DOHH2 (cell line): ENCODE data around the gene SEPTIN1.

Source experiments
- H3F3A ChIP-seq: fragments of 200-600 bp; sonication (generic), shearing (Covaris generic); 2 replicates; pipeline ENCODE4 v1.6.0; 2016; ENCODE audit warnings: antibody characterized with exemption, mild to moderate bottlenecking; ENCODE audit not compliant: control insufficient read depth, insufficient read depth
- H3K27ac ChIP-seq: fragments of 200-600 bp; sonication (generic); 2 replicates; pipeline ENCODE4 v1.5.1; 2014; ENCODE audit warnings: low read depth, mild to moderate bottlenecking, low read length, moderate library complexity
- H3K27me3 ChIP-seq: fragments of 200-600 bp; sonication (generic); 2 replicates; pipeline ENCODE4 v1.6.1; 2014; ENCODE audit warnings: mild to moderate bottlenecking, low read length, mixed read lengths; ENCODE audit not compliant: control insufficient read depth
- H3K36me3 ChIP-seq: fragments of 200-600 bp; sonication (generic); 2 replicates; pipeline ENCODE4 v1.6.1; 2014; ENCODE audit warnings: mild to moderate bottlenecking, low read length, moderate library complexity, mixed read lengths; ENCODE audit not compliant: control insufficient read depth
- H3K4me1 ChIP-seq: fragments of 200-600 bp; sonication (generic); 2 replicates; pipeline ENCODE4 v1.6.1; 2014; ENCODE audit warnings: mild to moderate bottlenecking, low read length, mixed read lengths; ENCODE audit not compliant: control insufficient read depth
- H3K4me2 ChIP-seq: fragments of 200-600 bp; sonication (generic); 2 replicates; pipeline ENCODE4 v1.6.0; 2014; ENCODE audit warnings: mild to moderate bottlenecking, low read length, moderate library complexity
- H3K4me3 ChIP-seq: fragments of 200-600 bp; sonication (generic); 2 replicates; pipeline ENCODE4 v1.5.1; 2014; ENCODE audit warnings: mild to moderate bottlenecking, low read length, mixed read lengths
- H3K79me2 ChIP-seq: fragments of 200-600 bp; sonication (generic); 2 replicates; pipeline ENCODE4 v1.6.1; 2014; ENCODE audit warnings: mild to moderate bottlenecking, low read length, mixed read lengths; ENCODE audit not compliant: control insufficient read depth
- H3K9me2 ChIP-seq: fragments of 200-600 bp; sonication (generic); replicated peaks from 2 replicates; pipeline ENCODE4 v1.6.1; 2014; ENCODE audit warnings: mild to moderate bottlenecking, low read length, mixed read lengths; ENCODE audit not compliant: control insufficient read depth
- H3K9me3 ChIP-seq: fragments of 200-600 bp; sonication (generic); 2 replicates; pipeline ENCODE4 v1.6.1; 2014; ENCODE audit warnings: antibody characterized with exemption, low read length, mixed read lengths; ENCODE audit not compliant: control insufficient read depth, insufficient read depth
- H4K20me1 ChIP-seq: fragments of 200-600 bp; sonication (generic); 2 replicates; pipeline ENCODE4 v1.6.0; 2014; ENCODE audit warnings: low read depth, mild to moderate bottlenecking, antibody characterized with exemption, low read length, moderate library complexity; ENCODE audit not compliant: control insufficient read depth, insufficient read depth
- CTCF ChIP-seq: fragments of 200-600 bp; sonication (generic); IDR thresholded peaks from one replicate; pipeline ENCODE4 v1.5.1; 2014; ENCODE audit warnings: antibody characterized with exemption, mild to moderate bottlenecking, low read depth, low read length; ENCODE audit not compliant: poor library complexity, severe bottlenecking
- EZH2phosphoT487 ChIP-seq: fragments of 200-600 bp; sonication (generic); IDR thresholded peaks from 2 replicates; pipeline ENCODE4 v1.6.1; 2017; ENCODE audit warnings: borderline replicate concordance, mild to moderate bottlenecking, antibody characterized with exemption, low read length, moderate library complexity, mixed read lengths

SEPTIN1 gene

GRCh38 chr16:30409125-30410060, 27.0 kb upstream of the SEPTIN1 start:
- Histone ChIP-seq H4K20me1 (no peaks in the 10 kb centered on the region), H3K27ac (peak overlapping the region; percentile 72), H3K4me2 (peak overlapping the region; percentile 87), H3F3A (peaks cover 12% of the 10 kb centered on the region), H3K9me3 (no peaks in the 10 kb centered on the region), H3K4me3 (peak overlapping the region; percentile 92), H3K79me2 (peaks cover 27% of the 10 kb centered on the region), H3K9me2 (no peaks in the 10 kb centered on the region), H3K27me3 (no peaks in the 10 kb centered on the region), H3K36me3 (peaks cover 37% of the 10 kb centered on the region), H3K4me1 (peaks cover 27% of the 10 kb centered on the region)
- TF ChIP-seq EZH2phosphoT487: no peak
- TF ChIP-seq CTCF: peak; percentile 94

GRCh38 chr16:30407804-30408534, 25.6 kb upstream of the SEPTIN1 start:
- Histone ChIP-seq H3K79me2 (peaks cover 27% of the 10 kb centered on the region), H3K27me3 (no peaks in the 10 kb centered on the region)

GRCh38 chr16:30407102-30407803, 24.9 kb upstream of the SEPTIN1 start, which contains the start of gene ZNF771:
Gene ZNF771 (plus strand): TSS chr16:30407606. CDS start chr16:30408054, 448 bp downstream.
- no peaks in the 10 kb centered on the region for H4K20me1 ChIP-seq
- TF ChIP-seq CTCF: peak; percentile 26
- no peak for TF ChIP-seq EZH2phosphoT487
- H3K79me2 ChIP-seq: peaks cover 26% of the 10 kb centered on the region
- H3K27me3 ChIP-seq: no peaks in the 10 kb centered on the region
- H3K4me2 ChIP-seq: peak within 1 kb of the TSS; percentile 87
- H3K9me3 ChIP-seq: no peaks in the 10 kb centered on the region
- H3K4me1 ChIP-seq: peaks cover 27% of the 10 kb centered on the region
- H3K9me2 ChIP-seq: no peaks in the 10 kb centered on the region
- H3K36me3 ChIP-seq: peaks cover 18% of the 10 kb centered on the region
- peak within 1 kb of the TSS; percentile 92 for H3K4me3 ChIP-seq
- peak within 1 kb of the TSS; percentile 72 for H3K27ac ChIP-seq
- peaks cover 6% of the 10 kb centered on the region; the same call in 1 of the 2 replicates for H3F3A ChIP-seq

More at GRCh38 chr16:30407804-30408534, 25.6 kb upstream of the SEPTIN1 start:
- H3K9me3 ChIP-seq: no peaks in the 10 kb centered on the region
- no peaks in the 10 kb centered on the region for H3K9me2 ChIP-seq
- no peaks in the 10 kb centered on the region for H4K20me1 ChIP-seq
- peaks cover 27% of the 10 kb centered on the region for H3K4me1 ChIP-seq
- peaks cover 25% of the 10 kb centered on the region for H3K36me3 ChIP-seq
- peak overlapping the region; percentile 92 for H3K4me3 ChIP-seq
- peak overlapping the region; percentile 72 for H3K27ac ChIP-seq
- H3K4me2 ChIP-seq: peak overlapping the region; percentile 87
- TF ChIP-seq CTCF: no peak
- no peak for TF ChIP-seq EZH2phosphoT487
- peaks cover 10% of the 10 kb centered on the region for H3F3A ChIP-seq
